GM19025 (cell line): ENCODE results near the gene VAV2.

Experiments used
- ATAC-seq: cut with Tn5 transposase; IDR thresholded peaks from one replicate; pipeline ENCODE4 v1.9.1; 2021; ENCODE audit warnings: mild to moderate bottlenecking, low read depth, moderate library complexity; ENCODE audit not compliant: unreplicated experiment

Gene VAV2

GRCh38 chr9:133828338-133828997, 163.7 kb downstream of the VAV2 start:
- no peak for ATAC-seq

DNA sequence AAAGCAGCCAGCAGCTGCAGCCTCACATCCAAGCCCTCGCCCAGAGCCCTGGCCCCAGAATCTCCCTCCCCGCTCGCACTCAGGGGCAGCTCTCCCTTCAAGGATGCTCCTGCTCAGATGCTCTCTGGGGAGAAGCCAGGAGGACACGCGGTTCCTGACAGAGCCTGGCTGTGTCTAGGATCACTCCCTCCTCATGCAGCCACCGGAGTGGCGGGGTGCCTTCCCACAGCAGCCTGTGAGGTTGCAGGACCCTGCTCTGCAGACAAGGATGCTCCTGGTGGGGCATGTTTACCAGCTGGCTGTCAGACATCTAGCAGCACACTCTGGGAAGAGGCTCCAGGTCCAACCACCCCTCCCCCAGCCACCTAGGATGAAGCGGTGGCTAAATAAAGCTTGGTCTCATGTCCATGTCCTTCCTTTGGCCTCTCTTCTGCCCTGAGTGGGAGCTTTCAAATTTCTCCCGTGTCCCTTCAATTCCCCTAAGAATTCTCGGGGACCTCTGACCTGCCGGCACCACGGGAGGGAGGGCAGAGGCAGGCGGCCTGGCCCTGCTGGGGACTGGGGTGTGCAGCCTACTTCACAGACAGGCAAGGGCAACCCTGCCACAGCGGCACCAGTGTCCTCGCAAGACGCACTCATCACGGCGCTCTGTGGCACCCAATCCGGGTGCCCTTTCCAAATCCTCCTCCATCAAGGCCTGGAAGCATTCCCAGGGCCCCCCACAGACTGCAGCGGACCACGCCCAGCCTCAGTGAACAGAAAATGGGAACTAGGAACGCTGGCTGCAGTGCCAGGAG, 165.6 kb downstream of the VAV2 start:
- no peak for ATAC-seq

DNA sequence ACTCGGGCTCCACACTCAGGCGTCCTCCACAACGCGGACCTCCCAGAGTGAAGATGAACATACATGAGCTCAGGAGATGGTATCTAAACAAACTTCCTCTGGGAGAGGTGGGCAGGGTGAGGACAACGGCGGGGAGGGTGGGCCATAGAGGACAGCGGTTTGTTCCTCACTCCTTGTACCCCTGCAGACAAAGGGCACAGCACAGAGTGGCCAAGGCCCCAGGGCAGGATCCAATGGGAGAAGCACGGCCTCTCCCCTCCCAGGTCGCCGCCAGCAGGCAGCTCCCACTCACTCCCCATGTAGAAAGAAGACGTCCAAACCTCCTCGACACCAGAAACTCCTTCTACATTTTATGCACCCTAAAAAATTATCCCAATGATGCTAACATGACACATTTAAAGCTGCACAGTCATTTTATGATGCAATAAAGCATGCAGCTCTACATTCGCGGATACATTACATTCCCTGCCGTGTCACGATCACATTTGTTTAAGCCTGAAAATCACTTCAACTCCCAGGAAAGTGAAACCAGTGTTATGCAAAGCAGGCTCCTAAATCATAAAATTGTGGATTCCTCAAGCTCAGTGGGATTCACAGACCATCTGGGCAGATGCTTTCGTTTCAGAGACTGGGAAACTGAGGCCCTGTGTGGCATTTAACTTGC, 166.4 kb downstream of the VAV2 start:
- ATAC-seq, result no peak

DNA sequence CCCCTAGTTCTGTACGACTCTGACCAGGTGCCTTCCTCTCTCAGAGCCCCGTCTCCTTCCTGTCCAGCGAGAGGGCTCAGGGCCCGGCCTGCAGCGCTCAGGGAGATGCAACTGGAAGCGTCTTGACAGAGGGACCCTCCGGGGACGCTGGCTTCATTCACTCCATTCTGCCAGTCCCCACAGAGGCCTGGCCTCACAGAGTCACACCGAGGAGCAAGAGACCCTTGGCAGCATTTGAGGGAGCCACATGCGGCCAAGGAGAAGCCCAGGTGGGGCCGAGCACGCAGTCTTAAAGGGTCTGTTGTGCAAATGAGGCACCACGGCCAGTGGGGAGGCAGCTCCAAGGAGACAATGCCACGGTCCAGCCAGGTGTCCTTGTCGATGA, 167.3 kb downstream of the VAV2 start:
- ATAC-seq, result no peak

DNA sequence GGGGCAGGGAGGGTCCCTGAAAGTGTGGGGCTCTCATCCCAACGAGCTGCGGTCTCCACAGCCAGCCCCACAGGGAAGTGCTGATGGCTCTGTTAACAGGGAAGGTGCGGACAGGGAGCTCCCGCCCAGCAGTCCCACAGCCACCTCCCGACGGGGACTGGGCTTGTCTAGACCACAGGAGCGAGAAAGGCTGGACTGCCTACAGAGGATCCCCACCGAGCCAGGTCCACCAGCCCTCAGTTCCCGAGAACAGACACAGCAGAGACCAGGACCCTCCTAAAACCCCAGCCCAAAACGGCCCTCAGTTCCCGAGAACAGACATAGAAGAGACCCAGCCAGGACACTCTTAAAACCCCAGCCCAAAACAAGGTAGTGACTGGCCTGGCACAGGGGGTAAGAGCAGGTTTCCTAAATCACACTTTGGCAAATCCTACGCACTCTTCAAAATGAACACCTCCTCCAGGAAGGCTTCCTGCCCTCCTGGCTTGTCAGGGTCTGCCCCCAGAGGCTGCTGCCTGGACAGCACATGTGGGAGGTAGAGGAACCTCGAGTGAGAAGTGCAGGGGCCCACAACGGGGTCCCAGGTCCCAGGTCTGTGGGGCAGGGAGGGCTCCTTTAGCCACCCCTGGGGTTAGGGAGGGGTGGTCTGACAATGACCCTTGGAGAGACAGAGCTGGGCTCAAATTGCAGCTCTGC, 167.9 kb downstream of the VAV2 start:
- ATAC-seq, result no peak

- no peak for ATAC-seq
Observed at GRCh38 chr9:133823189-133824105, 168.7 kb downstream of the VAV2 start.

- no peak for ATAC-seq
Observed at GRCh38 chr9:133822430-133823065, 169.6 kb downstream of the VAV2 start.

- no peak for ATAC-seq
Observed at GRCh38 chr9:133821601-133822429, 170.3 kb downstream of the VAV2 start.

DNA sequence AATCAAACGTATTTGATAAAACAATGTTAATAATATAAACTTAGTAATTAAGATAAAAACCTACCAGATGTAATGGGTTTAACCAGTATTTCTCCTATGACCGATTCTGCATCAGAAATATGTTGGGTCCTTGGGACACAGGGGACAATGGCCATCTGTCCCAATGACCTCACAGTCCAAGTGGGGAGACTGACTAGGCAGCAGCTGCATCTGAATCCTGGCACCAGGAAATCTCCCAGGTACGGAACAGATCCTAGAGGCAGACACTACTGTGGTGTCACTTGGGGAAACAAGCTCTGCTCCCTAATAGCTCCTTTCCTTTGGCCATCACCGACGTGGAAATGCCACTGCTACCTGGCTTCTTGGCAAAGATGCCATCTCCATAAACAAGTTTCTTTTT, 172.2 kb downstream of the VAV2 start:
- ATAC-seq, result no peak

GRCh38 chr9:133818444-133818843, 173.7 kb downstream of the VAV2 start:
- no peak for ATAC-seq

DNA sequence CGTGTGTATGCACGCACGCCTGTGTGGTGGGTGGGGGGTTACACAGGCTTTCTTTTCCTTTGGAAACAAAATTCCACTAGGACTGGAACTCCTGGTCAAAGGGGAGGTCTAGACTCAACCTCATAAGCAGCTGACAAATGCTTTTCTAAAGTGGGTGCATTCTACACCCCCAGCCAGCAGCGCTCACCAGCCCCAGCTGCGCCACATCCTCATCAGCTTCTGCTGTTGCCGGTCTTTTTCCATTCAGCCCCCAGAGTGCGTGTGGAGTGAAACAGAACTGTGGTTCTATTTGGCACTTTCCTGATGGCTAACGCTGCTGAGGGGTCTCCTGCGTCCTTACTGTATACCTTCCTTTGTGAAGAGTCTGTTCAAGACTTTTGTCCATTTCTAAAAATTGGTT, 176.3 kb downstream of the VAV2 start:
- ATAC-seq, result no peak

- no peak for ATAC-seq
Observed at GRCh38 chr9:133814586-133815208, 177.4 kb downstream of the VAV2 start.

GRCh38 chr9:133813749-133814585, 178.2 kb downstream of the VAV2 start:
- no peak for ATAC-seq

GRCh38 chr9:133812941-133813748, 179.0 kb downstream of the VAV2 start:
- ATAC-seq, result no peak

DNA sequence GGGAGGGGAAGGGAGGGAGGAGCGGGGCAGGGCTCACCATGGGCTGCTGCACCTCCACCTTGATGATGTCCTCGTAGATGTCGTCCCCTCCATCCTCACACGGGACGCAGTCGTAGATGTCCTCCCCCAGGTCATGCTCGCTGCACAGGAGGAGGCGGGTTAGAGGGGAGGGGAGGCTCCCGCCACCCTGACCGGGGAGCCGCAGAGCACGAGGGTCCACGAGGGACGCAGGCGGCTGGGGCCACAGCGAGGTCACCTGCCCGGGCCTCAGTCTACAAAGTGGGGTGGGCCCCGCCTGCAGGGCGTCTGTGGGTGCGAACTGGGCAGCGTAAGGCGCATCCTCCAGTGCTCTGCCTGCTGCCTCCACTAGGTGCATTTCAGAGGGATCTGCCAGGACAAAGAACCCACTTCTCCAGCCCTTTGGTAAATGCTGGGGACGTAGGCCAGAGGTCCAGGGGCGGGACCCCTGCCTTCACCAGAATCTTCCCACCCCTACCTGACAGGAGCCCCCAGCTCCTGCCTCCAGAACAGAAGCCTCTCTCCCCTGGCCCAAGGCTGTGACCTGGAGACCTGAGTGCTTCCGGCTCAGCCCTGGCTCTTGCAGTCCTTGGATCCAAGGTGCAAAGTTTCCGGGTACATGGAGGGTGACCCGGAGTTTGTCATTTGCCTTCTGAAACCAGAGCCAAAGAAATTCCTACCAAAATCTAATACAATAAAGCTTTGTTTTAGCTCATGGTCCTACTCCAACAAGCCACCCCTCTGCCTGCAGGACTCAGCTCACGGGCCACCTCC, 179.9 kb downstream of the VAV2 start:
- no peak for ATAC-seq

GRCh38 chr9:133811471-133811870, 180.7 kb downstream of the VAV2 start:
- ATAC-seq, result no peak
